ENCODE data around the gene BRS3. TPM values are rescaled to one million over a fixed set of nuclear protein-coding genes. Genes with fewer than 3 reads are reported as not detected.
"Not testable (repeated sequence)": the region's sequence is repeated elsewhere in the genome, so short reads cannot be mapped to it uniquely, and the experiment has no call there.

BRS3 gene
- total RNA-seq, result not detected
- long read RNA-seq, result 0 reads

- intact Hi-C loops (cut with DNase I, micrococcal nuclease), result no loop called here
- ATAC-seq (no peak), DNase-seq (no peak)
These were observed at the start of gene BRS3 for GRCh38 chrX:136487647-136488046. Gene BRS3 (plus strand): TSS chrX:136487947. CDS start chrX:136488115, 168 bp downstream.

- intact Hi-C loops (cut with DNase I, micrococcal nuclease), result no loop called here
- ATAC-seq, result no peak
- DNase-seq, result no peak
These were observed 49.6 kb upstream of the BRS3 start for GRCh38 chrX:136438192-136438591.

DNA sequence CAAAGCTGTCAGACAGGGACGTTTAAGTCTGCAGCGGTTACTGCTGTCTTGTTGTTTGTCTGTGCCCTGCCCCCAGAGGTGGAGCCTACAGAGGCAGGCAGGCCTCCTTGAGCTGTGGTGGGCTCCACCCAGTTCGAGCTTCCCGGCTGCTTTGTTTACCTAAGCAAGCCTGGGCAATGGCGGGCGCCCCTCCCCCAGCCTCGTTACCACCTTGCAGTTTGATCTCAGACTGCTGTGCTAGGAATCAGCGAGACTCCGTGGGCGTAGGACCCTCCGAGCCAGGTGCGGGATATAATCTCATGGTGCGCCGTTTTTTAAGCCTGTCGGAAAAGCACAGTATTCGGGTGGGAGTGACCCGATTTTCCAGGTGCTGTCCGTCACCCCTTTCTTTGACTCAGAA is 42.1 kb upstream of the BRS3 start:
- intact Hi-C loops (cut with DNase I, micrococcal nuclease); ATAC-seq; DNase-seq: not testable (repeated sequence)

GRCh38 chrX:136446208-136446607 is 41.5 kb upstream of the BRS3 start:
- DNase-seq (no peak), ATAC-seq (no peak)
- intact Hi-C loops (cut with DNase I, micrococcal nuclease), result no loop called here

DNA sequence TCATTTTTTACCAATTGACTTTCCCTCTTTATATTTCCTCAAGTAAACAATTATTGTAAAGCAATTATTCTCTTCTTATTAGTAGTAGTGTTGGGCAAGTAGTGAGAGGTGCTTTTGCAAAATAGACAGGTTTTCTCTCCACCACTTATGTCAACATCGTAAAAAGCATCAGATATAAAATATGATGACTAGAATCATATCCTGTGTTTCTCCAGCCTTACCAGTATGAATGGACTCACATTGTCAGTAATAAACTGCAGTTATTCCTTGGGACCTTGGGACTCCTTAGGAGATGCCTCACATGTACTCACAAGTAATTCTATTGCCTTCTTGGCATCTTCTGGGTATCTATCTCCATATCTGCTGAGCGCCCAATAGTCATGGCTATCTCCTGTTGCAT is 40.4 kb upstream of the BRS3 start:
- no peak for ATAC-seq
- intact Hi-C loops (cut with DNase I, micrococcal nuclease), result no loop called here
- no peak for DNase-seq

GRCh38 chrX:136447968-136448367 is 39.8 kb upstream of the BRS3 start:
- ATAC-seq (no peak), DNase-seq (no peak)
- intact Hi-C loops (cut with DNase I, micrococcal nuclease), result no loop called here

DNA sequence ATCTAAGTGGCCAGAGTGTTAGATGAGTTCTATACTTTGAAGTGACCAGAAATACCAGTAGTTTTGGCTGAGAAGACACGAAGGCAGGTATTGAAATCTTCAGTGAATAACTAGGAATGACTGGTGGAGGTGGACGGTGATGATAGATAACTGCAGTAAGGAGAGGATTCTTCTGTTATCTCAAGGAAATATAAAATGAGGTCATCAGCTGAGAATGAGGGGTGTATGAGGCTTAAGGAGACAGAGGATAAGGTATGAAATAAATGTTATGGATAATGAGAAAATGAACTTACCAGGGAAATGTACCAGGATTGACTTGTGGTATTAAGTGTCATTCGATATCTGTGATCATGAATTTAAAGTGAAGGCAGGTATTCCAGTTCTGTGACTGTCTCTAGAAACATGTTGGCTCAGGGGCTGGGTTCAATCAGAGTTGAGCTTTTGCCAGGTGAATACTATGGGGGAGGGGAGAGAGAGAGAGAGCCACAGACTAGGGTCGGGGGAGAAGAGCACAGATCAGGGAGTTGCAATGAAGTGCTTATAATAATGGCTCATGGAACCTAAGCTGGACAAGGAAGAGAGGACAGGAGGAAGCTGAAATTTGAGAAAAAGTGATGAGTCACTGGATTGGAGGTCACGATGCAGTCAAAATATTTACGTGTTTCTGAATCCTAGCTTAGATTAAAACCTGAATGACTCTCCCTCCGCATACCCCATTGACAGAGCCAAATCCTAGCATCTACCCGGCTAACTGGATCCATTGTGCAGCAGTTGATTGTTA is 37.5 kb upstream of the BRS3 start:
- intact Hi-C loops (cut with DNase I, micrococcal nuclease), result no loop called here
- DNase-seq (no peak), ATAC-seq (no peak)

DNA sequence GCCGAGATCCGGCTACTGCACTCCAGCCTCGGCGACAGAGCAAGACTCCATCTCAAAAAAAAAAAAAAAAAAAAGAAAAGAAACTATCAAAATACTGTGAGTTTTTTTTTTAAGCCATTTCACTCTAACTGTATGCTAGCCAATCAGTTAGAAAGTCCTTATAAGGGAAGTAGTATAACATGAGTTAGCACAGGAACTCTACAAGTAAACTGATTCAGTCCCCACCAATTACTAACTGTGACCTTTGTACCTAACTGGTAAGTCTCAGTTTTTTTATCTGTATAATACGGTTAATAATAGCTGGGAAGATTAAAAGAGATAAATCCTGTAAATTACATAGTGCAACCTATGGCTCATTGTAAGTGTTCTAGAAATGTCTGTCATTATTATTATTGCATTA is 35.1 kb upstream of the BRS3 start:
- ATAC-seq (no peak), DNase-seq (no peak)
- intact Hi-C loops (cut with DNase I, micrococcal nuclease), result no loop called here

DNA sequence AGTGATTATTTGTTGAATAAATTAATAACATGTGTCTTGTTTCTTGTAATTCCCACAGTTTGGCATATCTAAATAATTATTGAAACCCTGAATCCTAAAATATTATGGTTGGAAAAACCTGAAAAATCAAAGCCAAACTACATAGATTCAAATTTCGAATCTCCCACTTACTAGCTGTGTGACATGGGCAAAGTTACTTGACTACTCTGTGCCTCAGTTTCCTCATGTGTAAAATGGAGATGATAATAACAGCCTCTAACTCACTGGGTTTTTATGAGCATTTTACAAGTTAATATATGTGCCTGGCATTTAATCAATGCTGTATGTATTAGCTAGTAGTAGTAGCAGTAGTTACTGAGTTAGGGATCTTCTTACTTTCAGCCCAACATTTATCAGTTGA is 34.6 kb upstream of the BRS3 start:
- no peak for DNase-seq
- intact Hi-C loops (cut with DNase I, micrococcal nuclease), result no loop called here
- no peak for ATAC-seq

DNA sequence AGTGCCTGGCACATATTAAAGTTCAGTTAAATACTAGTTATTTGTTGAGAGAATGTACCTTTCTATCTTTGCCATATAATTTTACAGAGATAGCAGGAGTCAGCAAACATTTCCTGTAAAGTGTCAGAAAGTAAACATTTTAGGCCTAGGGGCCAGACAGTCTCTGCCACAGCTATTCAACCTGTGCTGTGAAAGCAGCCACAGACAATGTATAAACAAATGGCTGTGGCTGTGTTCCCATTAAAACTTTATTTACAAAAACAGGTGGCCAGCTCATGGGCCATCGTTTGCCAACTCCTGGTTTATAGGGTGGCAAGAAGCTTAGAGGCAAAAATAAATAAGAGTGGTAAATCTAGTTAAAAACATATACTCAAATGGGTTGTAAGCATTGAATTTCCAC is 34.0 kb upstream of the BRS3 start:
- no peak for ATAC-seq
- intact Hi-C loops (cut with DNase I, micrococcal nuclease), result no loop called here

GRCh38 chrX:136456133-136456532 is 31.6 kb upstream of the BRS3 start:
- DNase-seq (no peak), ATAC-seq (no peak)
- intact Hi-C loops (cut with DNase I, micrococcal nuclease), result no loop called here

More for the DNA sequence above, 34.0 kb upstream of the BRS3 start:
- DNase-seq, result no peak

- intact Hi-C loops (cut with DNase I, micrococcal nuclease), result no loop called here
- ATAC-seq, result no peak
- DNase-seq, result no peak
These were observed 30.3 kb upstream of the BRS3 start for GRCh38 chrX:136457303-136457917.

DNA sequence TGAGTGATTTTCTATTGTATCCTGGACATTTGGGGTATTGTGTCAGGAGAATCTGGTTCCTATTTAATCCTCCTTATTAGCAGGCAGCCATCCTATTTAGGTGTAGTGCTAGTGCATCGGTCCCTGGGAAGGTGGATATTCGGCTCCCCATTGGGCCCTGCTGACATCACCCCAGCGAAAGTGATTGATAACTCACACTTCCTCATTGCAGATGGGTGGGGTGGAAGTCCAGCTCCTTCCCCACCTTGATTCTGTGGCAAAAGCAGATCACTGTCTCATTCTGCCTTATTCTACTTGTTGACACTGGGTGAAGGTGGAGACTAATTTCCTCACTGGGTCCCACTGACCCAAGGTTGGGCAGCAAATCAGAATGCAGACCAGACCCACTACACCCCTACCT is 23.2 kb upstream of the BRS3 start:
- ATAC-seq, result peak; percentile 79
- intact Hi-C loops (cut with DNase I, micrococcal nuclease), result no loop called here
- DNase-seq, result peak in 1 of 2 donors; percentile 6

- no peak for DNase-seq
- no peak for ATAC-seq
- intact Hi-C loops (cut with DNase I, micrococcal nuclease), result no loop called here
These were observed 20.4 kb upstream of the BRS3 start for GRCh38 chrX:136467303-136467702.

GRCh38 chrX:136468391-136469103 is 19.2 kb upstream of the BRS3 start:
- intact Hi-C loops (cut with DNase I, micrococcal nuclease), result no loop called here
- ATAC-seq (peak; percentile 79), DNase-seq (no peak)

GRCh38 chrX:136473663-136474062 is 14.1 kb upstream of the BRS3 start:
- ATAC-seq, result no peak
- intact Hi-C loops (cut with DNase I, micrococcal nuclease), result no loop called here
- no peak for DNase-seq

GRCh38 chrX:136475236-136475635 is 12.5 kb upstream of the BRS3 start:
- intact Hi-C loops (cut with DNase I, micrococcal nuclease), result no loop called here
- DNase-seq, result no peak
- ATAC-seq, result no peak

DNA sequence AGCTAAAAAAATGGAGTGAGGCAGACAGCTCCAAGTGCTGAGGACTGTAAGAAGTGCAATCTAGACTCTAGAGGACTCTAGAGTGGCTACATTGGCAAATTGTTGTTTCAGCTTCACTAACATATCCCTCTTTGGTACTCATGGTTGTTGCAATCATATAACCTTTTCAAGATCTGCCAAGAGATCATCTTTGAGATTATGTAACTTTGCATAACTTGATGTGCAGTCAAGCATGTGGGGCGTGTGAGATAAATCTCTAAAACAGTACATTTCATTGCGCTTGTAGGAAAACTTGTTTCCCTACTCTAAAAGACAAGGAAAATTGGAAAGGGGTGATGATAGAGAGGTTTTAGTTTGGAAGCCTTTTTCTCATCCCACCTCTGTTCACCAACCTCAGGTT is 11.2 kb upstream of the BRS3 start:
- ATAC-seq, result no peak
- intact Hi-C loops (cut with DNase I, micrococcal nuclease), result no loop called here
- no peak for DNase-seq

DNA sequence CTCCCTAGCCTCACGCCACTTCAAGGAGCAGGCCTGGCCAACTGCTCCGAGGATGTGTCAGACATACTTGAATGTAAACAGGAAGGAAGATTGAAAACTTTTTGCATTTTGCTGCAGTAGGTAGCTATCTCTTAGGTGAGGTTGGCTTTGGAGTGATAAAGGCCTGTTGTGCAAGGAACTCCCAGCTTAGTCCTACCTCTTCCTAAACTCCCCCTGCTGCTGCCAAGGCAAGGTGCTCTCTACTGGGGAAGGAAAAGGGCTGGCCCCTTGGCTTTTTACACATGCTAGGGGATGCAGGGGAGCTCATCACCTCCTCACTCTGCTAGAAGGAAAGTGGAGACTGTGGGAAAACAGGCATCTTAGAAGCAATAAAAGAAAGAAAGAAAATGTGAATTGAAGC is 10.7 kb upstream of the BRS3 start:
- DNase-seq, result no peak
- intact Hi-C loops (cut with DNase I, micrococcal nuclease), result no loop called here
- no peak for ATAC-seq

DNA sequence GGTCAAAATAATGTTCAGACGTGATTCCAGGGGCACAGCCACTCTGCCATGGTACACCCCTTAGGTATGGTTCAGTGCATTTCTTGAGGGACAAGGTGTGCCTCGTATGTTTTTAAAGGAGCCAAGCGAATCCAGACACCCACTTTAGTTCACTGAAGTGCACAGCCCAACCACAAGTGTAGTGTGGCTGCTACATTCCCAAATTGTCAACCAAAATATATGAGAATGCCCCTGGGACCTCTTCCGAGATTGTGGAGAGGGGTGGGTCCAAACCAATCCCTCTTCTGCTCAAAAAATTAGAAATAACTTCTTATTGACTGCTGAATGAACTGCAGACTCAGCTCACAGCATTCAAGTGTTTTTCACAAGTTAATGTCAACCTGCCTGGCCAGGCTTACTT is 7.4 kb upstream of the BRS3 start:
- ATAC-seq (no peak), DNase-seq (no peak)
- intact Hi-C loops (cut with DNase I, micrococcal nuclease), result no loop called here
